ENCODE measurements around the gene TCP11L1.
A peak's percentile ranks its signal among the peaks of the same experiment; 100 is the strongest.
"Not testable (repeated sequence)": the region's sequence is repeated elsewhere in the genome, so short reads cannot be mapped to it uniquely, and the experiment has no call there.

Gene TCP11L1

GRCh38 chr11:33039274-33040032 is at the start of gene TCP11L1:
Gene TCP11L1 (plus strand): TSS chr11:33039572. CDS start chr11:33043774, 4,202 bp downstream.
- DNase-seq, result peak; percentile 78 to 81

DNA sequence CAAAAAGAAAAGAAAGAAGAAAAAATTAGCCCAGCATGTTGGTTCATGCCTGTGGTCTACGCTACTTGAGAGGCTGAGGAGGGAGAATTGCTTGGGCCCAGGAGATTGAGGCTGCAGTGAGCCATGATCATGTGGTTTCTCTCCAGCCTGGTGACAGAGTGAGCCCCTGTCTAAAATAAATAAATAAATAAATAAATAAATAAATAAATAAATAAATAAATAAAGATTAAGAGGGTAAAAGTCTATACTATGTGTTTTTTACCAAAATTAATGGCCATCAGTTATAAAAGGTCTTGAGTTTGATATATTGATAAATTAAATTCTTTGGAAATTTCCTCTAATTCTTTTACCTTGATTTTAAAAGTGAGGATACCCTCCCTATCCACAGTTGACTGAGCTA is 48.9 kb upstream of the TCP11L1 start:
- no peak for DNase-seq

DNA sequence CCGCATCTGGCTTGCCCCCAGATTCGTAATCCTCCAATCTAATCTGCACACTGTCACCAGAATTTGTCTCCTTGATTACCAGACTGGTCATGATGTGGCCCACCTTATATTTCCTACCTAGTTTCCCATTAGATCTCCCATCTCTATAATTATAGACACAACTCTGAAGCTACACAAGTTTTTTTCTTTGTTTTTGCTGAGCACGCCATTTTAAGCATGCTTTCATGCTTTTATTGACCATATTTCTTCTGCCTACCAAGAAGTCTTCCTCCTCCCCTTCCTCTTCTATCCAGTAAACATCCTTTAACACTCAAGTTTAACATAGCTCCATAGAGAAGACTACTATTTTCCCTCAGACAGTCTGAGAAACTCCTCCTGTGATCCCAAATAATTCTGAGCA is 47.9 kb upstream of the TCP11L1 start:
- no peak for DNase-seq

GRCh38 chr11:32991898-32992297 is 47.5 kb upstream of the TCP11L1 start:
- DNase-seq, result no peak

DNA sequence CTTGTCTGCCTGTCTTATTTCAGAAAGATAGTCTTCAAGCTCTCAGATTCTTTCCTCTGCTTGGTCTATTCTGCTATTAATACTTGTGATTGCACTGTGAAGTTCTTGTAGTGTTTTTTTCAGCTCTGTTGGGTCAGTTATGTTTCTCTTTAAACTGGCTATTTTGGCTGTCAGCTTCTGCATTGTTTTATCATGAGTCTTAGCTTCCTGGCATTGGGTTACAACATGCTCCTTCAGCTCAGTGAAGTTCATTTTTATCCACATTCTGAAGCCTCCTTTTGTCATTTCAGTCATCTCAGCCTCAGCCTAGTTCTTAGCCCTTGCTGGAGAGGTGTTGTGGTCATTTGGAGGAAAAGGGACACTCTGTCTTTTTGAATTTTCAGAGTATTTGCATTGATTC is 39.2 kb upstream of the TCP11L1 start:
- DNase-seq, result no peak

DNA sequence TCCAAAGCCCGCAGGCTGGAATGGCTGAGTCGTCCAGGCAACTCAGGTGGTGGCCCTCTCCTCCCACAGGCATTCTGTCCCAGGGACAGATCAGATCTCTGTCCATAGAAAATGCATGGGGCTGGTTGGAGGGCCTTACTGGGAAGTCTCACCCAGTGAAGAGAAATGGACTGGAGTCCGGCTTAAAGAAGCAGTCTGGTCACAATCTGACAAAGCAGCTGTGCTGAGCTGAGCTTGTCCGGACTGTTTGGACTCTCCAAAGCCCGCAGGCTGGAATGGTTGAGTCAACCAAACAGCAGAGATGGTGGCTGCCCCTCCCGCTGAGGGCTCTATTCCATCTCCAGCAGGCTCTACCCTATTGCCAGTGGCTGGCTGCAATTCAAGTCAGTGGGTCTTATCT is 38.1 kb upstream of the TCP11L1 start:
- DNase-seq, result no peak

DNA sequence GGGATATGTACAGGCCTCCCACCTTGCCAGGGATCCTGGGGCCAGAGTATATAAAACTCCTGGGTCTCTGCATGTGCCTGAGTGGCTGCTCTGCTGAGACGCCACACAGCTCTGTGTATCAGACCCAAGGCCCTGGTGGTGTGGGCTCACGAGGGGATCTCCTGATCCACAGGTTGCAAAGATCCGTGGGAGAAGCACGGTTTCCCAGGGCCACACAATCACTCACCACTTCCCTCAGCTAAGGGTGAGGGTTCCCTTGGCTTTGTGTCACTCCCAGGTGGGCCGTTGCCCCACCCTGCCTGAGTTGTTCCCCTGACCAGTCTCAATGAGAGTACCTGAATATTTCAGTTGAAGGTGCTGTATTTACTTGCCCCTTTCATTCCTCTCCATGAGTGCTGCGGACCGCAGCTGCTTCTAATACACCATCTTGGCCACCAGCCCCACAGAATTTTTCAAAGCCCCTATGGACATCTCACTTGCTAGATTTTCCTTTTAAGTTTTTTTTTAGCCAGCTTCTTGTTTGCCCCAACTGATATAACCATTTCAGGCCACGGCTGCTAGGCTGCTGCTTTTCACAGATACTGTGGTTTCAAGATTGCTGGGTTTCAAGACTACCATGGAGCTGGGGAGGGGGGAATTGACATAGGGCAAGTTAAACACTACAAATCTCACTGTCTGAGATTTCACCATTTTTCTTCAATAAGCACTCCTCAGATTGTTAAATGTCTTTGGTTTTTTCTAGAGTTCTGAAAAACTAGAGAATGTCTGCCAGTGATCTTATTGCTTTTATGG is 37.4 kb upstream of the TCP11L1 start:
- DNase-seq, result no peak

- no peak for DNase-seq
Measured at GRCh38 chr11:33005175-33005574, 34.2 kb upstream of the TCP11L1 start.

DNA sequence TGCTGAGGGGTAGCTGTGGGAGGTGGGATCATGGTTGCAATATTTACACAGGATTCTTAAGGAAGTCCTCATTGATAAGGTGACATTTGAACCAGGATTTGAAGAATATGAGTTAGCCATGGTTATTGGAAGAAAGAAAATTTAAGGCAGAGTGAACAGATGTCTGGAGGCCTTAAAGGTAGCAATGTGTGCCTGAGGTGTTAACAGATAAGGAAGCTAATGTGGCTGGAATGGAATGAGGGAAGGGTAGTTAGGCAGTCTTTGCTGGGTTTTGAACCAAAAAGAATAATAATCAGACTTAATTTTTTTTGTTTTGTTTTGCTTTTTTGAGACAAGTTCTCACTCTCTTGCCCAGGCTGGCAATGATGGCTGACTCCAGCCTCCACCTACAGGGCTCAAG is 33.4 kb upstream of the TCP11L1 start:
- DNase-seq, result no peak

DNA sequence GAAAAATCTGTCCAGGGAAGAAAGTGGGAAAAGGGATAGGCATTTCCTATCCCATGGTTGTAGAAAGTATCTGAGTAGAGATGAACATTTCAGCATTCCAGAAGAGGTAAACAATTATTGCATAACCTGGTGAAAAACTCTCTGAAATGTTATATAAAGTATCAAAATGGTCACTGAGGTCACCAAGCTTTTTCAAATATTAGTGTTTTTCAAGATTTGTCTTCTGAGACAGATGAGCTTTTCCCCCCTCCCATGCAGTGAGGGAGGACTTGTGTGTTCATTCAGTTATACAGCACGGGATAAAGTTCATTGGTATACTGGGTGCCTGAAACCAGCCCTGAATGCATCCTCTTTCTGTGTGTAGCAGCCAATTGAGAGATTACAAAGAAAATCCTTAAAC is 25.6 kb upstream of the TCP11L1 start:
- DNase-seq, result no peak

GRCh38 chr11:33015621-33016551 is 23.5 kb upstream of the TCP11L1 start, which contains the start of gene DEPDC7:
Gene DEPDC7 (plus strand): TSS chr11:33015878. CDS start chr11:33015956, 78 bp downstream.
- DNase-seq, result peak; percentile 92

DNA sequence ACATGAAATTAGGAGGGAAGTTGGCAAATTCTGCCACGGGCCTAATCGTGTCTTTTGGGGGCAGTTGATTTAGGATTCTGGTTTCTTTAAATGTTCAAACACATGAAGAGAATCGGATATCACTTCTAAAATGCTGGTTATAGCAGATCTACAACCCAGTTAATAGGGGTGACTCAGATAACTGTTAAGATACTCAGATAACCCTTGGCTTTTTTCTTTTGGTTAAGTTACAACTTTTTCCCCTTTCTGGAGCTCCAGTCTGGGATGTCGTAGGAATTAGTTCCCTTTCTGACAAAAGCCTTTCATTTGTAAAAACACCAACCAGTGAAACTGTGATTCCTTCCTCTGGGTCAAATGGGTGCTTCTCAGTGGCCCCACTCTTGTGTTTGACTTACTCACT is 22.7 kb upstream of the TCP11L1 start:
- DNase-seq, result peak in 1 of 2 experiments; percentile 28

DNA sequence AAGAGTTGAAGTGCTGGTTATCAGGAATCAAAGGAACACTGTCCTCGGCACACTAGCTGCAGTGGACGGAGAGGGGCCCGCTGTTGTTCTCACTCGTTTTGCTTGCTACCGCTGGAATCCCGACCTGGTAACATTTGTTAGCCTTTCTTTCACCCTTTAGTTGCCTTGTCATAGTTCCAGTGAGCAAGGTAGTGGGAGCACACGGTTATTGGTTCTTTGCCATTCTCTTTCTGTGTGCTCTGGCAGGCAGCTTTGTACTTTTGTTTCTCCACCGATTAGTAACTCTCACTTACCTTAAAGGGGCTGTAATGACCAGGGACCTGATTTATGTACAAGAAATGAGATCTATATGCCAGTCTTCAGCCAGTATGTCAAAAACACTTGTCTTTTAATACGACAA is 21.9 kb upstream of the TCP11L1 start:
- no peak for DNase-seq

GRCh38 chr11:33017965-33018364 is 21.4 kb upstream of the TCP11L1 start:
- DNase-seq, result no peak

DNA sequence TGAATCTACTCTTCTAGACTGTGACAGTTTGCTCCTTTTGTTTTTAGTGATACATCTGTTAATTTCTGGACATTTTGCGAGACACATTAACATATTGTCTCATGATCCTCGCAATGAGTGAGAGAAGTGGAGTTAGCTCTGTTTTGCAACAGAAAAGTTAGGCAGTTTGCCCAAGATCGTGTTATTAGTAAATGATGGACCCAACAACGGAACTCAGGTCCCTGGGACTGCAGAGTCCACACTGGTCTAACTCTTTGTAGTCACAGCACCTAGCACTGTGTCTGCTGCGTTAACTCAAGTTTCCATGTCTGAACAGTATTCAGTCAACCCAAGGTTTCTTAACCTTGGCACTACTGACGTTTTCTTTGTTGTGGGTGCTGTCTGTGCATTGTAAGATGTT is 20.5 kb upstream of the TCP11L1 start:
- DNase-seq, result no peak

DNA sequence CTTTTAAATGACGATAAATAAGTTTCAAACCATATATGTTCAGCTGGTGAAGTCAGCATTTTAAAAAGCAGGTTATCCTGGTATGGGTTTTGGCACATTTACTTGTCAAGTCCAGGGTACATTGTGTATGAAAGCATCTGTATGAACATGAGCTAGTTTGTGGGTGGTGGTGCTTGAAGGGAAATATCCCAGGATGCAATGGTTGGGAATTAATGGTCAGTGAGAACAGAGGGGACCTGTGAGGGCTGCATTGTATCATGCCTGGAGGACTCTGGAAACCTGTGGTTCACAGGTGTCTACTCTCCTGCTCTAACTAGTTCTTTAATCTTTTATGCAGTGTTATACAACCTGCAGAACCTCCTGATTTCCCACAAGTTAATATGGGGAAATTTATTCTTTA is 17.9 kb upstream of the TCP11L1 start:
- DNase-seq, result no peak

- no peak for DNase-seq
Measured at GRCh38 chr11:33021937-33022336, 17.4 kb upstream of the TCP11L1 start.

DNA sequence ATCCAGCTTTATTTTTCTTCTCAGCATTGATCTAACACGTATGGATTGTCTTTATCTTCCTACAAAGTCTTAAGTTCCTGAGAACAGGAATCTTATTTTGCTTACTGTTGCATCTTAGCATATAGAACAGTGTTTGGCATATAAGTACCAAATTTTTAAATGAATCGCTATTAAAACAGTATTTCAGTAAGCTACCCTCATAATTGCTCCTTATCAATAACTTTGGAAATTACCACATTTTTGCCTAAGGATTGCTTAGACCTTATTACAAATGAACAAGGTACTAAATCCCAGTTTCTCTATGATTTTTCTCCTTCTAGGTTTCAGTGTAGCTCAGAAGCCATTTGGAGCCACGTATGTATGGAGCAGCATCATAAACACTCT is 14.0 kb upstream of the TCP11L1 start:
- DNase-seq, result no peak

GRCh38 chr11:33027233-33027632 is 12.1 kb upstream of the TCP11L1 start:
- DNase-seq, result no peak

- no peak for DNase-seq
Measured at GRCh38 chr11:33027846-33028536, 11.4 kb upstream of the TCP11L1 start.

DNA sequence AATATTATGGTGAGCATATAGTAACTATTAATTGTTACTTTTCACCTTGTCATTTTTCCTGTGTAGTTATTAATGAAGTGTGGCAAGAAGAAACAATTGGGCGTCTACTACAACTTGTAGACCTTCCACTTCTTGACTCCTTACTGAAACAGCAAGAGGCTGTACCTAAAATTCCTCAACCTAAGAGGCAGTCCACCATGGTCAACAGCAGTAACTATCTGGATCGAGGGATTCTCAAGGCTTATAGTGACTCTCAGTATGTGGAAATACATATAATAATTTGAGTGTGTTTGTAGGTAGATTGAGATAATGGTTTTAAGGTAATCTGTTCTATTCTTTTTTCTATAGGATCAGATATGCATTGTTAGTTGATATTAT is 10.8 kb upstream of the TCP11L1 start:
- no peak for DNase-seq

DNA sequence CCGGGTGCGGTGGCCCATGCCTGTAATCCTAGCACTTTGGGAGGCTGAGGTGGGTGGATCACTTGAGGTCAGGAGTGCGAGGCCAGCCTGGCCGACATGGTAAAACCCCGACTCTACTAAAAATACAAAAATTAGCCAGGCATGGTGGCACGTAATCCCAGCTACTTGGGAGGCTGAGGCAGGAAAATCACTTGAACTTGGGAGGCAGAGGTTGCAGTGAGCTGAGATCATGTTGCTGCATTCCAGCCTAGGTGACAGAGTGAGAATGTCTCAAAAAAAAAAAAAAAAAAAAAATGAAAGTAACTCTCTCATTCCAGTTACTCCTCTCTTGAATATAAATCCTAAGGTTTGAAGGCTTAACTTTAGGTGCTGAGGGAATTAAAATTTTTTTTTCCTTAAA is 10.2 kb upstream of the TCP11L1 start:
- DNase-seq, result not testable (repeated sequence)

DNA sequence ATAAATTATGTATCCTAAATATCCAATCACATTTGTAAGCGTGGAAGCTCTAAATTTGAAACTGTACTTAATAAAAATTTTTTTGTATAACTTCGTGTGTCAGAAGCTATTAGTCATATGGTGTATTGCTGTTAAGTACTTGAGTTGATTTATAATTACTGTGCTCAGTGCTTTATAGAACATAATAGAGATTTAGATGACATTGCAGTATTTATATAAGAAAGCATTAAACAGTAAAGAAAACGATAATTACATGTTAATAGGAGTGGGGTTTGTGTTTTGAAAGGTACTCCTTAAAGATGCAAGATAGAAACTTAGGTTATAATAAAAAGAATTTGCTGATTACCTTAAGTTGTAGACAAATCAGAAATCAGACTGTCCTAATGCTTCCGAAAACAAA is 5.9 kb upstream of the TCP11L1 start:
- no peak for DNase-seq
